Measurements from ENCODE around the gene COL9A2. TPM values are rescaled to one million over a fixed set of nuclear protein-coding genes. Genes with fewer than 3 reads are reported as not detected.

Gene COL9A2
- total and polyA plus RNA-seq, 11 donors: 0.14 to 1.4 (median 0.50) TPM; not detected in 1

- Histone ChIP-seq H3K36me3 (peaks cover 0 to 9% (median 2%) of the 10 kb centered on the region in 9 donors), H3K4me1 (peaks cover 3 to 36% (median 27%) of the 10 kb centered on the region in 12 donors), H3K27ac (no peak overlapping the region), H3K9me3 (no peaks in the 10 kb centered on the region), H3K4me3 (no peak overlapping the region), H3K27me3 (no peaks in the 10 kb centered on the region)
- intact Hi-C loops (cut with DNase I): loop anchor here in 7 of 10 donors (5.0 to 10.0 kb wide), 3 partner anchors 90 to 117 kb away; partner anchors contain the start of genes RLF (in 6 of the 7) and SMAP2 (in 1 of the 7)
- DNase-seq: no peak
- TF ChIP-seq CTCF (IDR thresholded peaks at IDR 0.05): no peak
- no peak for ATAC-seq
Measured at GRCh38 chr1:40255231-40255630, 61.9 kb downstream of the COL9A2 start.

DNA sequence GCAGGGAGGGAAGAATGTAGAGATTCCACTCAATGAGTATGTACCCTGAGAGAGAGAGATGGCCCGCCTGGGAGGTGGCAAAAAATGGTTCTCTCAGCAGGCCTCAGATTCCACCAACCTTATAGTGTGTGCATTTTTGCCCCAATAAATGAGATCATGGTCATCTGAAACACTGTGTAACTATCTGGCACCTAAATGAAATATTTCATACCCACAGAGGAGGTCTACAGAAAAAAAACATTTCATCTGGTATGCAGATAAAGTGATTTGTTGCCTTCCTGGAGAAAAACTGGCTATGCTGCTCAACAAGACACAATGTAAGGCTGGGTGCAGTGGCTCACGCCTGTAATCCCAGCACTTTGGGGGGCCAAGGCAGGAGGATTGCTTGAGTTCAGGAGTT, 64.5 kb downstream of the COL9A2 start:
- intact Hi-C loops (cut with DNase I): loop anchor here in 2 of 10 donors (10.0 kb wide), 1 partner anchor 88 kb away; the partner anchor contains the start of gene RLF (in 2 of the 2)
- Histone ChIP-seq H3K4me1 (peaks cover 3 to 19% (median 14%) of the 10 kb centered on the region in 12 donors), H3K27ac (no peak overlapping the region), H3K4me3 (no peak overlapping the region), H3K36me3 (no peaks in the 10 kb centered on the region), H3K9me3 (no peaks in the 10 kb centered on the region), H3K27me3 (no peaks in the 10 kb centered on the region)
- ATAC-seq: no peak
- no peak for TF ChIP-seq CTCF (IDR thresholded peaks at IDR 0.05)
- TF ChIP-seq POLR2A (IDR thresholded peaks at IDR 0.05): no peak
- DNase-seq: no peak
- 70 to 96% (median 93%) methylated on average over 2 of the region's 2 CpGs for WGBS, 4 donors

DNA sequence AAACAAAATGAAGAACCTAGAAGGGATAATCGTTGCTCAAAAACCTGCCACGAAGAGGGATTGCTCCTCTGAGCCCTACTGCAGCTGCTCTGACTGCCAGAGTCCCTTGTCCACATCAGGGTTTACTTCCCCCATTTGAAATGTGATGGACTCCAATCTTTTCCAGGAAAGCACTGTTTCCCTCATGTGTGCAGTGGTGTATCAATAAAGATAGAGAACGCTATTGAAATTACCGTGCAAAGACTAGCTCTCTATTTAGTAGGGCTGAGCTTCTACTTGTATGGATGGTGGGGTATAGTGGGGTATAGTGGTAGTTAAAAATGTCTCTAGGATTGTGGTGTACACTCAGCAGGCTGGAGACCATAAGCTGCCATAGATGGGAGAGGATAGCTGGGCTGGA, 65.6 kb downstream of the COL9A2 start:
- intact Hi-C loops (cut with DNase I): loop anchor here in 2 of 10 donors (10.0 kb wide), 1 partner anchor 87 kb away; the partner anchor contains the start of gene RLF (in 2 of the 2)
- Histone ChIP-seq H3K27ac (no peak overlapping the region), H3K27me3 (no peaks in the 10 kb centered on the region), H3K4me1 (peaks cover 0 to 15% (median 9%) of the 10 kb centered on the region in 12 donors), H3K4me3 (no peak overlapping the region), H3K36me3 (no peaks in the 10 kb centered on the region), H3K9me3 (no peaks in the 10 kb centered on the region)
- ATAC-seq (no peak), DNase-seq (no peak)
- WGBS, 4 donors: 73 to 87% (median 75%) methylated on average over 4 of the region's 4 CpGs
- TF ChIP-seq CTCF (IDR thresholded peaks at IDR 0.05) (no peak), POLR2A (IDR thresholded peaks at IDR 0.05) (no peak)

Other genes with a start within 250 kb of the COL9A2 start
- gene PPT1, start 220.0 kb downstream of the COL9A2 start, total RNA-seq: 100 to 1,000 TPM in 1 of 9 donors, 10 to 100 TPM in 8; 22.8 to 106 (median 38.6) TPM
- gene PPT1, start 220.0 kb downstream of the COL9A2 start, polyA plus RNA-seq: 10 to 100 TPM; 32.0 to 47.9 TPM
- 10 to 100 TPM in 8 of 9 donors, 1 to 10 TPM in 1; 9.1 to 14.5 (median 12.3) TPM for gene RLF, start 155.9 kb downstream of the COL9A2 start, total RNA-seq
- gene RLF, start 155.9 kb downstream of the COL9A2 start, polyA plus RNA-seq: 1 to 10 TPM; 2.7 to 8.0 TPM
- not detected for gene TMCO2, start 69.3 kb downstream of the COL9A2 start, total RNA-seq
- not detected for gene TMCO2, start 69.3 kb downstream of the COL9A2 start, polyA plus RNA-seq
- gene ZMPSTE24, start 59.0 kb downstream of the COL9A2 start, total RNA-seq: 10 to 100 TPM; 26.6 to 43.4 (median 31.7) TPM
- gene ZMPSTE24, start 59.0 kb downstream of the COL9A2 start, polyA plus RNA-seq: 10 to 100 TPM; 20.3 to 45.8 TPM
- 10 to 100 TPM in 8 of 9 donors, 1 to 10 TPM in 1; 9.9 to 44.4 (median 12.9) TPM for gene SMAP2, start 56.4 kb upstream of the COL9A2 start, total RNA-seq
- gene SMAP2, start 56.4 kb upstream of the COL9A2 start, polyA plus RNA-seq: 10 to 100 TPM in 1 of 2 donors, 1 to 10 TPM in 1; 8.9 to 24.5 TPM
- gene ZFP69B, start 133.2 kb upstream of the COL9A2 start, total RNA-seq: 1 to 10 TPM in 5 of 9 donors, under 1 TPM in 4; 0.44 to 2.6 (median 1.1) TPM
- 1 to 10 TPM in 1 of 2 donors, under 1 TPM in 1; 0.42 to 1.5 TPM for gene ZFP69B, start 133.2 kb upstream of the COL9A2 start, polyA plus RNA-seq
- 1 to 10 TPM in 8 of 9 donors, under 1 TPM in 1; 0.75 to 3.1 (median 2.0) TPM for gene ZFP69, start 160.0 kb upstream of the COL9A2 start, total RNA-seq
- 1 to 10 TPM; 1.4 to 1.7 TPM for gene ZFP69, start 160.0 kb upstream of the COL9A2 start, polyA plus RNA-seq
- 1 to 10 TPM; 2.7 to 6.4 (median 5.1) TPM for gene EXO5, start 191.5 kb upstream of the COL9A2 start, total RNA-seq
- gene EXO5, start 191.5 kb upstream of the COL9A2 start, polyA plus RNA-seq: 1 to 10 TPM; 1.7 to 5.1 TPM
- 10 to 100 TPM in 2 of 9 donors, 1 to 10 TPM in 7; 5.2 to 12.1 (median 8.5) TPM for gene ZNF684, start 214.4 kb upstream of the COL9A2 start, total RNA-seq
- 1 to 10 TPM; 4.5 to 6.2 TPM for gene ZNF684, start 214.4 kb upstream of the COL9A2 start, polyA plus RNA-seq